Activated B cell treated with CpG ODN at 0.5 μM for 24 hours (primary cell): ENCODE results near the gene BABAM2. TPM values are rescaled to one million over a fixed set of nuclear protein-coding genes. Genes with fewer than 3 reads are reported as not detected.

Experiments
- ATAC-seq: fragments of 200-7000 bp; cut with Tn5 transposase; one replicate; pipeline ENCODE4 v1.10.0; 2021; ENCODE audit warnings: low read depth, mild to moderate bottlenecking, moderate library complexity
- CTCF ChIA-PET: fragments of 350-600 bp; sonication (Branson Sonifier 250); formaldehyde crosslinking; loops from one replicate; lab custom pipeline; 2021; ENCODE audit warnings: antibody characterized with exemption; lab: Charles Lee
- POLR2A ChIA-PET: fragments of 350-600 bp; sonication (Branson Sonifier 250); formaldehyde crosslinking; loops from one replicate; lab custom pipeline; 2021; ENCODE audit warnings: antibody characterized with exemption; lab: Charles Lee
- DNase-seq: peaks from one replicate; pipeline ENCODE4 v3.0.0; 2022
- H3K27ac Mint-ChIP-seq: one replicate; pipeline ENCODE4 v1.8.0; 2020; ENCODE audit warnings: mixed read lengths
- H3K27me3 Mint-ChIP-seq: one replicate; pipeline ENCODE4 v1.8.0; 2021; ENCODE audit warnings: mixed read lengths
- H3K36me3 Mint-ChIP-seq: one replicate; pipeline ENCODE4 v1.8.0; 2021; ENCODE audit warnings: low read depth, mixed read lengths
- H3K4me1 Mint-ChIP-seq: one replicate; pipeline ENCODE4 v1.8.0; 2021; ENCODE audit warnings: mixed read lengths
- H3K4me3 Mint-ChIP-seq: one replicate; pipeline ENCODE4 v1.8.0; 2020; ENCODE audit warnings: mild to moderate bottlenecking, mixed read lengths
- H3K9me3 Mint-ChIP-seq: one replicate; pipeline ENCODE4 v1.8.0; 2020; ENCODE audit warnings: mixed read lengths
- CTCF ChIP-seq: fragments of 200-600 bp; IDR thresholded peaks from one replicate; pipeline ENCODE4 v1.8.0; 2022; ENCODE audit warnings: antibody characterized with exemption, mild to moderate bottlenecking
- intact Hi-C: fragments of 100-400 bp; cut with micrococcal nuclease; formaldehyde crosslinking; loops from one replicate; pipeline ENCODE4 v1.15.1; 2024
- total RNA-seq: library from RNA; stranded (reverse); gene quantifications from 2 replicates; pipeline ENCODE4 v1.2.3, GENCODE V29; 2022

BABAM2 gene
- total RNA-seq, 1 donor from 2014 or later: 55.6 TPM

GRCh38 chr2:27925766-27926472 is 35.4 kb downstream of the BABAM2 start:
- no peak overlapping the region for H3K4me3 Mint-ChIP-seq
- intact Hi-C loops: no loop called here
- ChIA-PET CTCF (no interaction called here), POLR2A (interaction anchor here (0.7 kb wide), 1 partner anchor 466 kb away, joined by 6 read pairs; no protein-coding TSS in a partner anchor)
- peaks cover 25% of the 10 kb centered on the region for H3K36me3 Mint-ChIP-seq
- no peaks in the 10 kb centered on the region for H3K4me1 Mint-ChIP-seq
- ATAC-seq (no peak), DNase-seq (no peak)
- H3K27ac Mint-ChIP-seq: no peak overlapping the region
- H3K27me3 Mint-ChIP-seq: no peaks in the 10 kb centered on the region
- no peak for TF ChIP-seq CTCF
- H3K9me3 Mint-ChIP-seq: no peaks in the 10 kb centered on the region

GRCh38 chr2:27929916-27930486 is 39.5 kb downstream of the BABAM2 start:
- Mint-ChIP-seq H3K4me1 (no peaks in the 10 kb centered on the region), H3K27ac (no peak overlapping the region), H3K9me3 (no peaks in the 10 kb centered on the region), H3K4me3 (no peak overlapping the region), H3K27me3 (no peaks in the 10 kb centered on the region), H3K36me3 (peaks cover 43% of the 10 kb centered on the region)
- DNase-seq (no peak), ATAC-seq (no peak)
- ChIA-PET POLR2A (no interaction called here), CTCF (no interaction called here)
- no peak for TF ChIP-seq CTCF
- intact Hi-C loops: no loop called here

GRCh38 chr2:27931361-27931950 is 40.9 kb downstream of the BABAM2 start:
- no peak for ATAC-seq
- Mint-ChIP-seq H3K4me1 (no peaks in the 10 kb centered on the region), H3K9me3 (no peaks in the 10 kb centered on the region), H3K4me3 (no peak overlapping the region), H3K27me3 (no peaks in the 10 kb centered on the region), H3K36me3 (peaks cover 35% of the 10 kb centered on the region), H3K27ac (no peak overlapping the region)
- ChIA-PET CTCF (no interaction called here), POLR2A (no interaction called here)
- no peak for DNase-seq
- no peak for TF ChIP-seq CTCF
- intact Hi-C loops: no loop called here

GRCh38 chr2:27932396-27932795 is 41.9 kb downstream of the BABAM2 start:
- Mint-ChIP-seq H3K36me3 (peaks cover 38% of the 10 kb centered on the region), H3K4me3 (no peak overlapping the region), H3K9me3 (no peaks in the 10 kb centered on the region), H3K4me1 (peaks cover 2% of the 10 kb centered on the region), H3K27ac (no peak overlapping the region), H3K27me3 (no peaks in the 10 kb centered on the region)
- TF ChIP-seq CTCF: no peak
- POLR2A ChIA-PET: no interaction called here
- no peak for DNase-seq
- intact Hi-C loops: no loop called here
- no peak for ATAC-seq
- CTCF ChIA-PET: no interaction called here

GRCh38 chr2:27935026-27935425 is 44.5 kb downstream of the BABAM2 start:
- Mint-ChIP-seq H3K4me1 (peaks cover 3% of the 10 kb centered on the region), H3K9me3 (no peaks in the 10 kb centered on the region), H3K27me3 (no peaks in the 10 kb centered on the region), H3K36me3 (peaks cover 39% of the 10 kb centered on the region), H3K4me3 (no peak overlapping the region), H3K27ac (no peak overlapping the region)
- DNase-seq (no peak), ATAC-seq (no peak)
- no peak for TF ChIP-seq CTCF
- intact Hi-C loops: no loop called here
- POLR2A ChIA-PET: no interaction called here
- CTCF ChIA-PET: interaction anchor here (0.5 kb wide), 1 partner anchor 1373 kb away, joined by 4 read pairs; no protein-coding TSS in a partner anchor
